PFSK-1 (cell line): ENCODE data around the gene MXD1. TPM values are rescaled to one million over a fixed set of nuclear protein-coding genes. Genes with fewer than 3 reads are reported as not detected.
A peak's percentile ranks its signal among the peaks of the same experiment; 100 is the strongest.

ENCODE experiments used
- FOXP2 ChIP-seq: optimal IDR thresholded peaks from 2 replicates; pipeline ENCODE3; 2011; ENCODE audit warnings: borderline replicate concordance, control low read depth, inconsistent platforms; ENCODE audit not compliant: insufficient read depth; ENCODE audit errors: extremely low read length, extremely low read depth
- POLR2AphosphoS5 ChIP-seq: IDR thresholded peaks from 2 replicates; pipeline ENCODE4 v1.6.1; 2012; ENCODE audit warnings: low read depth, mild to moderate bottlenecking, control low read depth, low read length, moderate library complexity
- REST ChIP-seq, 2 experiments: IDR thresholded peaks; 2 replicates each; pipeline versions ENCODE4 v1.6.1 to v1.8.0; 2011 to 2012; ENCODE audit warnings: low read depth in 2 of 2, low read length in 2 of 2, control low read depth in 1 of 2, inconsistent platforms in 1 of 2, mild to moderate bottlenecking in 1 of 2, moderate library complexity in 1 of 2; ENCODE audit not compliant: insufficient read depth in 1 of 2
- SIN3A ChIP-seq: IDR thresholded peaks from 2 replicates; pipeline ENCODE4 v1.6.1; 2012; ENCODE audit warnings: mild to moderate bottlenecking, low read length, moderate library complexity, borderline replicate concordance; ENCODE audit not compliant: insufficient read depth
- TAF1 ChIP-seq: IDR thresholded peaks from 2 replicates; pipeline ENCODE4 v1.6.1; 2012; ENCODE audit warnings: low read length, control low read depth, borderline replicate concordance; ENCODE audit not compliant: insufficient read depth
- polyA plus RNA-seq: library from polyadenylated mRNA; unstranded; fragments of >200 nt; gene quantifications from one replicate; pipeline ENCODE4 v1.2.1, GENCODE V29; 2012; ENCODE audit warnings: low read depth, missing spikeins; ENCODE audit not compliant: insufficient read length

Gene MXD1
- 8.7 TPM for polyA plus RNA-seq

GRCh38 chr2:69914950-69915945 lies at the start of gene MXD1:
MXD1 (plus strand) TSS chr2:69915109; CDS start chr2:69915331, 222 bp downstream.
- 0 out of 2 replicates have a peak, but pooled peaks have one; percentile 80 for TF ChIP-seq SIN3A
- no peak for TF ChIP-seq REST (IDR thresholded peaks at IDR 0.05; ENCODE audit: insufficient read depth in 1 of 2, low read depth in 2 of 2, low read length in 2 of 2)
- TF ChIP-seq POLR2AphosphoS5 = peak; percentile 51; the same call in 1 of the 2 replicates
- TF ChIP-seq TAF1 = peak; percentile 68; the same call in 1 of the 2 replicates
- TF ChIP-seq FOXP2 = peak; percentile 42

GRCh38 chr2:69888451-69888850 lies 26.5 kb upstream of the MXD1 start:
- TF ChIP-seq REST (IDR thresholded peaks at IDR 0.05; ENCODE audit: insufficient read depth in 1 of 2, low read depth in 2 of 2, low read length in 2 of 2) (no peak), FOXP2 (no peak), POLR2AphosphoS5 (no peak), SIN3A (no peak), TAF1 (no peak)

- TF ChIP-seq POLR2AphosphoS5 (no peak), FOXP2 (no peak), TAF1 (no peak), REST (IDR thresholded peaks at IDR 0.05; ENCODE audit: insufficient read depth in 1 of 2, low read depth in 2 of 2, low read length in 2 of 2) (no peak), SIN3A (no peak)
These were observed 25.6 kb upstream of the MXD1 start for GRCh38 chr2:69889302-69889701.

- TF ChIP-seq SIN3A = no peak
- no peak for TF ChIP-seq REST (IDR thresholded peaks at IDR 0.05; ENCODE audit: insufficient read depth in 1 of 2, low read depth in 2 of 2, low read length in 2 of 2)
- TF ChIP-seq FOXP2 = no peak
- no peak for TF ChIP-seq POLR2AphosphoS5
- no peak for TF ChIP-seq TAF1
These were observed 24.0 kb upstream of the MXD1 start for GRCh38 chr2:69890881-69891280.
